ENCODE data around the gene SASH1. TPM values are rescaled to one million over a fixed set of nuclear protein-coding genes. Genes with fewer than 3 reads are reported as not detected.

SASH1 gene
- total RNA-seq, 1 donor from 2014 or later = 41.6 TPM

GRCh38 chr6:148339766-148340165, 2.9 kb upstream of the SASH1 start:
- no peak for TF ChIP-seq CTCF (IDR thresholded peaks at IDR 0.05; ENCODE audit: unreplicated experiment)
- H3K36me3 Mint-ChIP-seq (ENCODE audit: insufficient read depth) = no peaks in the 10 kb centered on the region
- peaks cover 14% of the 10 kb centered on the region for H3K4me1 Mint-ChIP-seq (ENCODE audit: low read depth)
- no peaks in the 10 kb centered on the region for H3K9me3 Mint-ChIP-seq (ENCODE audit: low read depth)
- H3K27ac Mint-ChIP-seq = no peak overlapping the region
- H3K27me3 Mint-ChIP-seq = no peaks in the 10 kb centered on the region
- DNase-seq (ENCODE audit: low spot score, unreplicated experiment) = no peak
- no peak overlapping the region for H3K4me3 Mint-ChIP-seq (ENCODE audit: low read depth)

- Mint-ChIP-seq H3K4me3 (ENCODE audit: low read depth) (no peak overlapping the region), H3K36me3 (ENCODE audit: insufficient read depth) (no peaks in the 10 kb centered on the region), H3K4me1 (ENCODE audit: low read depth) (peaks cover 22% of the 10 kb centered on the region), H3K27ac (no peak overlapping the region), H3K27me3 (no peaks in the 10 kb centered on the region), H3K9me3 (ENCODE audit: low read depth) (no peaks in the 10 kb centered on the region)
- no peak for DNase-seq (ENCODE audit: low spot score, unreplicated experiment)
- TF ChIP-seq CTCF (IDR thresholded peaks at IDR 0.05; ENCODE audit: unreplicated experiment) = no peak
Observed at GRCh38 chr6:148340586-148341297, 1.9 kb upstream of the SASH1 start.

- Mint-ChIP-seq H3K4me1 (ENCODE audit: low read depth) (peaks cover 29% of the 10 kb centered on the region), H3K27me3 (no peaks in the 10 kb centered on the region), H3K27ac (peak overlapping the region; percentile 100), H3K9me3 (ENCODE audit: low read depth) (no peaks in the 10 kb centered on the region), H3K4me3 (ENCODE audit: low read depth) (peak overlapping the region; percentile 93), H3K36me3 (ENCODE audit: insufficient read depth) (no peaks in the 10 kb centered on the region)
- no peak for DNase-seq (ENCODE audit: low spot score, unreplicated experiment)
- TF ChIP-seq CTCF (IDR thresholded peaks at IDR 0.05; ENCODE audit: unreplicated experiment) = no peak
Observed at GRCh38 chr6:148342100-148342349, 613 bp upstream of the SASH1 start.

GRCh38 chr6:148343047-148343782, 577 bp downstream of the SASH1 start:
- H3K9me3 Mint-ChIP-seq (ENCODE audit: low read depth) = no peaks in the 10 kb centered on the region
- H3K27me3 Mint-ChIP-seq = no peaks in the 10 kb centered on the region
- peak; percentile 16 for TF ChIP-seq CTCF (IDR thresholded peaks at IDR 0.05; ENCODE audit: unreplicated experiment)
- peak overlapping the region; percentile 95 for H3K27ac Mint-ChIP-seq
- DNase-seq (ENCODE audit: low spot score, unreplicated experiment) = no peak
- H3K4me1 Mint-ChIP-seq (ENCODE audit: low read depth) = peaks cover 33% of the 10 kb centered on the region
- H3K4me3 Mint-ChIP-seq (ENCODE audit: low read depth) = peak overlapping the region; percentile 88
- peaks cover 1% of the 10 kb centered on the region for H3K36me3 Mint-ChIP-seq (ENCODE audit: insufficient read depth)

GRCh38 chr6:148345176-148345575, 2.5 kb downstream of the SASH1 start:
- H3K27ac Mint-ChIP-seq = peak overlapping the region; percentile 51
- peaks cover 6% of the 10 kb centered on the region for H3K36me3 Mint-ChIP-seq (ENCODE audit: insufficient read depth)
- no peaks in the 10 kb centered on the region for H3K27me3 Mint-ChIP-seq
- no peak for DNase-seq (ENCODE audit: low spot score, unreplicated experiment)
- H3K4me1 Mint-ChIP-seq (ENCODE audit: low read depth) = peaks cover 34% of the 10 kb centered on the region
- peak overlapping the region; percentile 25 for H3K4me3 Mint-ChIP-seq (ENCODE audit: low read depth)
- H3K9me3 Mint-ChIP-seq (ENCODE audit: low read depth) = no peaks in the 10 kb centered on the region
- TF ChIP-seq CTCF (IDR thresholded peaks at IDR 0.05; ENCODE audit: unreplicated experiment) = no peak

Measured in progenitor cell of endocrine pancreas (in vitro differentiated cells).